ENCODE measurements around the gene TPM1. TPM values are rescaled to one million over a fixed set of nuclear protein-coding genes. Genes with fewer than 3 reads are reported as not detected.

The TPM1 gene
- polyA plus RNA-seq, 1 of the 3 experiments (the other 2 are of a cell fraction) = 1,371 TPM

GRCh38 chr15:63020759-63021430 is 21.7 kb upstream of the TPM1 start:
- H3F3A ChIP-seq (replicated peaks; ENCODE audit: insufficient read depth) = peaks cover 67% of the 10 kb centered on the region
- peak overlapping the region; percentile 62 to 97; a peak in 3 of 4 replicates for H3K27ac ChIP-seq (ENCODE audit: low read depth in 2 of 2, low read length in 1 of 2)
- ChIA-PET POLR2A (no interaction called here), CTCF (no interaction called here)
- no peaks in the 10 kb centered on the region for H3K9me2 ChIP-seq
- H4K20me1 ChIP-seq (ENCODE audit: insufficient read depth) = no peaks in the 10 kb centered on the region
- no peak overlapping the region for H2AFZ ChIP-seq (ENCODE audit: low read depth)
- H3K27me3 ChIP-seq (ENCODE audit: insufficient read depth) = no peaks in the 10 kb centered on the region
- H3K4me1 ChIP-seq (ENCODE audit: control insufficient read depth in 1 of 2, insufficient read depth in 2 of 2, low read depth in 1 of 2, low read length in 1 of 2) = peaks cover 6 to 47% of the 10 kb centered on the region in 2 experiments
- no peaks in the 10 kb centered on the region for H3K9me3 ChIP-seq
- no peak overlapping the region; the same call in 1 of the 2 replicates for H3K9ac ChIP-seq
- H3K4me2 ChIP-seq = 0 out of 2 replicates have a peak overlapping the region, but pooled peaks have one; percentile 11
- H3K36me3 ChIP-seq (replicated peaks in 1 of 2; ENCODE audit: control insufficient read depth in 1 of 2, insufficient read depth in 2 of 2, low read length in 1 of 2) = no peaks in the 10 kb centered on the region
- DNase-seq = no peak
- no peak for TF ChIP-seq TCF12 (IDR thresholded peaks at IDR 0.05)
- TF ChIP-seq JUND (IDR thresholded peaks at IDR 0.05) = 0 out of 2 replicates have a peak, but pooled peaks have one; percentile 13
- 0 out of 2 replicates have a peak, but pooled peaks cover 5% of the 10 kb centered on the region for H3K79me2 ChIP-seq (ENCODE audit: insufficient read depth)
- H3K4me3 ChIP-seq (ENCODE audit: low read depth in 2 of 2, low read length in 1 of 2) = no peak overlapping the region
- WGBS (ENCODE audit: low lambda C conversion rate) = 68% methylated on average over 7 of the region's 7 CpGs

- Histone ChIP-seq H3K27ac (ENCODE audit: low read depth in 2 of 2, low read length in 1 of 2) (peak overlapping the region in 1 of 2 experiments; percentile 97; a peak in 2 of 4 replicates), H3K4me2 (peak overlapping the region; percentile 51; the same call in 1 of the 2 replicates), H3F3A (replicated peaks; ENCODE audit: insufficient read depth) (peaks cover 64% of the 10 kb centered on the region), H3K79me2 (ENCODE audit: insufficient read depth) (0 out of 2 replicates have a peak, but pooled peaks cover 5% of the 10 kb centered on the region), H3K9me3 (no peaks in the 10 kb centered on the region), H2AFZ (ENCODE audit: low read depth) (no peak overlapping the region), H3K9me2 (no peaks in the 10 kb centered on the region), H3K4me1 (ENCODE audit: control insufficient read depth in 1 of 2, insufficient read depth in 2 of 2, low read depth in 1 of 2, low read length in 1 of 2) (peaks cover 6 to 42% of the 10 kb centered on the region in 2 experiments), H3K36me3 (replicated peaks in 1 of 2; ENCODE audit: control insufficient read depth in 1 of 2, insufficient read depth in 2 of 2, low read length in 1 of 2) (no peaks in the 10 kb centered on the region), H3K9ac (peak overlapping the region; percentile 67; the same call in 1 of the 2 replicates), H3K27me3 (ENCODE audit: insufficient read depth) (no peaks in the 10 kb centered on the region), H4K20me1 (ENCODE audit: insufficient read depth) (no peaks in the 10 kb centered on the region), H3K4me3 (ENCODE audit: low read depth in 2 of 2, low read length in 1 of 2) (no peak overlapping the region)
- ChIA-PET CTCF (interaction anchor here (0.9 kb wide), 1 partner anchor 23 kb away, joined by 3 read pairs; no protein-coding TSS in a partner anchor), POLR2A (no interaction called here)
- TF ChIP-seq TCF12 (IDR thresholded peaks at IDR 0.05) (no peak), CHD2 (IDR thresholded peaks at IDR 0.05; ENCODE audit: low read length, partially characterized antibody) (no peak), EP300 (IDR thresholded peaks at IDR 0.05; ENCODE audit: borderline replicate concordance in 1 of 2, low read depth in 1 of 2, low read length in 1 of 2) (no peak), REST (IDR thresholded peaks at IDR 0.05; ENCODE audit: low read depth, low read length) (no peak), NRF1 (IDR thresholded peaks at IDR 0.05; ENCODE audit: low read depth, low read length) (no peak), GABPA (IDR thresholded peaks at IDR 0.05; ENCODE audit: low read depth) (no peak), PBX3 (IDR thresholded peaks at IDR 0.05) (no peak), NFIC (IDR thresholded peaks at IDR 0.05; ENCODE audit: borderline replicate concordance) (no peak), SMC3 (IDR thresholded peaks at IDR 0.05; ENCODE audit: low read depth, low read length) (no peak), MAX (IDR thresholded peaks at IDR 0.05; ENCODE audit: low read depth) (no peak), TEAD4 (IDR thresholded peaks at IDR 0.05; ENCODE audit: borderline replicate concordance, insufficient read depth) (no peak)
- 100% methylated on average over 2 of the region's 2 CpGs for WGBS (ENCODE audit: low lambda C conversion rate)
- DNase-seq = no peak
These were observed 20.4 kb upstream of the TPM1 start for GRCh38 chr15:63022181-63022580.
